HL-60 (cell line): Measurements from ENCODE around the gene PLEKHO1.

Experiments used
- DNase-seq, 2 experiments: peaks; one replicate each; pipeline ENCODE4 v3.0.0-alpha.2; 2010 to 2020; ENCODE audit warnings: low read depth in 1 of 2, low spot score in 1 of 2
- H3K27ac ChIP-seq: fragments of 250-450 bp; sonication (Bioruptor Pico); replicated peaks from 2 replicates; pipeline ENCODE4 v1.5.1; 2020; ENCODE audit warnings: mild to moderate bottlenecking, moderate library complexity
- H3K27me3 ChIP-seq: fragments of 250-450 bp; sonication (Bioruptor Pico); 2 replicates; pipeline ENCODE4 v1.5.1; 2021; ENCODE audit warnings: mild to moderate bottlenecking, moderate library complexity; ENCODE audit not compliant: insufficient read depth, poor library complexity, severe bottlenecking
- H3K4me3 ChIP-seq: replicated peaks from 2 replicates; pipeline ENCODE4 v1.5.1; 2011; ENCODE audit warnings: mild to moderate bottlenecking, control low read depth, low read length; ENCODE audit not compliant: insufficient read depth
- GABPA ChIP-seq: IDR thresholded peaks from 2 replicates; pipeline ENCODE4 v1.6.1; 2012; ENCODE audit warnings: low read depth
- POLR2AphosphoS5 ChIP-seq: IDR thresholded peaks from 2 replicates; pipeline ENCODE4 v1.6.1; 2012; ENCODE audit warnings: low read depth
- REST ChIP-seq: IDR thresholded peaks from 2 replicates; pipeline ENCODE4 v1.6.1; 2012; ENCODE audit warnings: low read depth; ENCODE audit not compliant: insufficient replicate concordance
- SPI1 ChIP-seq: IDR thresholded peaks from 2 replicates; pipeline ENCODE4 v1.6.1; 2012; ENCODE audit warnings: low read depth, mild to moderate bottlenecking, borderline replicate concordance
- TF ChIP-seq, protein P1 (sequence below): IDR thresholded peaks from one replicate; pipeline ENCODE4 v1.5.1; 2011; ENCODE audit warnings: low read length, control low read depth, inconsistent platforms; ENCODE audit not compliant: insufficient read depth

PLEKHO1 gene

DNA sequence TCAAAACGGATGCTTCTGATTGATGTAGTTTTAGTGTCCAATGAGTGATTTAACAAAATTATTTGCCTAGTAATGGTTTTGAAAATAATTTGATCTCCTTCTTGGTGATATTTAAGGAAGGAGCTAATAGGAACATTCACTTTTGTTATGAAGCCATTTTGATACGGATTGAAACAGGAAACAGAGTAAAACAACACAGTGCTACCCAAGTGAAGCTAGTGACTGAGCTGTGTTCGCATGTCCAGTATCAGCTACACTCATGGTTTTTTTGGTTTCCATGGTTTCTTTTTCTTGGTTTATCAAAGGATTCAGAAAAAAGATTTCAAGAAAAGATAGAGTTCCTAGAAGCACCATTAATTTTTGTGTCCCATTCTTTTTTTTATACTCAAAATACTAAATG, 40.1 kb upstream of the PLEKHO1 start:
- no peak overlapping the region for H3K27ac ChIP-seq
- no peak overlapping the region for H3K4me3 ChIP-seq
- TF ChIP-seq, protein P1, sequence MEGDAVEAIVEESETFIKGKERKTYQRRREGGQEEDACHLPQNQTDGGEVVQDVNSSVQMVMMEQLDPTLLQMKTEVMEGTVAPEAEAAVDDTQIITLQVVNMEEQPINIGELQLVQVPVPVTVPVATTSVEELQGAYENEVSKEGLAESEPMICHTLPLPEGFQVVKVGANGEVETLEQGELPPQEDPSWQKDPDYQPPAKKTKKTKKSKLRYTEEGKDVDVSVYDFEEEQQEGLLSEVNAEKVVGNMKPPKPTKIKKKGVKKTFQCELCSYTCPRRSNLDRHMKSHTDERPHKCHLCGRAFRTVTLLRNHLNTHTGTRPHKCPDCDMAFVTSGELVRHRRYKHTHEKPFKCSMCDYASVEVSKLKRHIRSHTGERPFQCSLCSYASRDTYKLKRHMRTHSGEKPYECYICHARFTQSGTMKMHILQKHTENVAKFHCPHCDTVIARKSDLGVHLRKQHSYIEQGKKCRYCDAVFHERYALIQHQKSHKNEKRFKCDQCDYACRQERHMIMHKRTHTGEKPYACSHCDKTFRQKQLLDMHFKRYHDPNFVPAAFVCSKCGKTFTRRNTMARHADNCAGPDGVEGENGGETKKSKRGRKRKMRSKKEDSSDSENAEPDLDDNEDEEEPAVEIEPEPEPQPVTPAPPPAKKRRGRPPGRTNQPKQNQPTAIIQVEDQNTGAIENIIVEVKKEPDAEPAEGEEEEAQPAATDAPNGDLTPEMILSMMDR = no peak
- TF ChIP-seq REST = no peak
- TF ChIP-seq SPI1 = no peak
- no peak for TF ChIP-seq GABPA
- TF ChIP-seq POLR2AphosphoS5 = no peak
- DNase-seq = no peak
- H3K27me3 ChIP-seq = no peaks in the 10 kb centered on the region

DNA sequence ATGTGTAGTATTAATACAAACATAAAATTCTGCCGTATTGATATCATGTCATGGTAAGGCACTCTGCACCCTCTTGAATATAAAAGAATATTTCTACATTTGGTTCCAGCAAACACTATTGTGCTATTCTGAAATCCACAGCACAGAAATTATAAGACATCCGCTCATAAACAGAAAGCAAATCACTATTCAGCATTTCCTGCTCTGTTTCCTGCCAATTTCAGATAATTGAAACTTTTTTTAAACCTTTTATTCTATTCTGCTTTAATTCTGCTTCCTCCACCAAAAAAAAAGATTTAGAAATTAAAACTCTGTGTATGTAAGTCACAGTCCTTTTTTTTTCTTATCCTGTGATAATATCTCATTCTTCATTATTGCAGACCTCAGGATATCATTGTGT, 39.6 kb upstream of the PLEKHO1 start:
- H3K27ac ChIP-seq = no peak overlapping the region

GRCh38 chr1:150111670-150112069, 38.0 kb upstream of the PLEKHO1 start:
- no peak for DNase-seq
- TF ChIP-seq SPI1 = no peak
- no peak for TF ChIP-seq POLR2AphosphoS5
- no peak for TF ChIP-seq GABPA
- TF ChIP-seq, protein P1 = no peak
- no peak for TF ChIP-seq REST

More for the DNA sequence above, 39.6 kb upstream of the PLEKHO1 start:
- no peak overlapping the region for H3K4me3 ChIP-seq
- no peak for DNase-seq
- H3K27me3 ChIP-seq = no peaks in the 10 kb centered on the region
- TF ChIP-seq, protein P1 = no peak
- TF ChIP-seq POLR2AphosphoS5 (no peak), GABPA (no peak), SPI1 (no peak), REST (no peak)

More at GRCh38 chr1:150111670-150112069, 38.0 kb upstream of the PLEKHO1 start:
- Histone ChIP-seq H3K4me3 (no peak overlapping the region), H3K27ac (no peak overlapping the region), H3K27me3 (no peaks in the 10 kb centered on the region)
